GM23338 (cell line): ENCODE measurements around the gene GAREM1. TPM values are rescaled to one million over a fixed set of nuclear protein-coding genes. Genes with fewer than 3 reads are reported as not detected.

Source experiments
- ATAC-seq: fragments of 200-7000 bp; cut with Tn5 transposase; 3 replicates; pipeline ENCODE4 v1.9.1; 2020
- DNase-seq: peaks from one replicate; pipeline ENCODE4 v3.0.0-alpha.2; 2015; ENCODE audit warnings: low spot score
- H2AFZ ChIP-seq: fragments of 200-600 bp; sonication (generic); 2 replicates; pipeline ENCODE4 v1.8.0; 2016; ENCODE audit warnings: antibody characterized with exemption, mild to moderate bottlenecking, moderate library complexity
- H3F3A ChIP-seq: fragments of 200-600 bp; sonication (generic); replicated peaks from 2 replicates; pipeline ENCODE4 v1.8.0; 2017; ENCODE audit warnings: antibody characterized with exemption, mixed run types, low read depth
- H3K27ac ChIP-seq: fragments of 200-600 bp; sonication (generic); 2 replicates; pipeline ENCODE4 v1.6.1; 2016; ENCODE audit warnings: low read depth
- H3K27me3 ChIP-seq: fragments of 200-600 bp; sonication (generic); 2 replicates; pipeline ENCODE4 v1.8.0; 2016; ENCODE audit warnings: mild to moderate bottlenecking, mixed run types, moderate library complexity; ENCODE audit not compliant: insufficient read depth
- H3K36me3 ChIP-seq: fragments of 200-600 bp; sonication (generic); 2 replicates; pipeline ENCODE4 v1.8.0; 2016; ENCODE audit warnings: mild to moderate bottlenecking; ENCODE audit not compliant: insufficient read depth
- H3K4me1 ChIP-seq: fragments of 200-600 bp; sonication (generic); 2 replicates; pipeline ENCODE4 v1.8.0; 2016; ENCODE audit warnings: mild to moderate bottlenecking, moderate library complexity; ENCODE audit not compliant: insufficient read depth
- H3K4me2 ChIP-seq: fragments of 200-600 bp; sonication (generic); 2 replicates; pipeline ENCODE4 v1.7.1; 2017; ENCODE audit warnings: mixed run types
- H3K4me3 ChIP-seq: fragments of 200-600 bp; sonication (generic); 2 replicates; pipeline ENCODE4 v1.6.1; 2016; ENCODE audit warnings: mixed run types
- H3K79me2 ChIP-seq: fragments of 200-600 bp; sonication (generic); replicated peaks from 2 replicates; pipeline ENCODE4 v1.8.0; 2017; ENCODE audit warnings: mild to moderate bottlenecking; ENCODE audit not compliant: insufficient read depth
- H3K9me2 ChIP-seq: fragments of 200-600 bp; sonication (generic); 2 replicates; pipeline ENCODE4 v1.8.0; 2017; ENCODE audit not compliant: insufficient read depth
- H4K20me1 ChIP-seq: fragments of 200-600 bp; sonication (generic); replicated peaks from 2 replicates; pipeline ENCODE4 v1.8.0; 2017; ENCODE audit warnings: mild to moderate bottlenecking; ENCODE audit not compliant: insufficient read depth
- H3K27ac Mint-ChIP-seq: 2 replicates; pipeline ENCODE4 v1.8.0; 2020; ENCODE audit warnings: inconsistent platforms, mild to moderate bottlenecking, moderate library complexity, mixed read lengths
- H3K27me3 Mint-ChIP-seq: 3 replicates; pipeline ENCODE4 v1.8.0; 2022; ENCODE audit warnings: low read depth, mild to moderate bottlenecking, moderate library complexity, mixed read lengths, inconsistent platforms; ENCODE audit not compliant: insufficient read depth, poor library complexity
- H3K36me3 Mint-ChIP-seq: 3 replicates; pipeline ENCODE4 v1.8.0; 2021; ENCODE audit warnings: low read depth, mild to moderate bottlenecking, inconsistent platforms, moderate library complexity, mixed read lengths
- H3K4me1 Mint-ChIP-seq: 3 replicates; pipeline ENCODE4 v1.8.0; 2020; ENCODE audit warnings: mild to moderate bottlenecking, inconsistent platforms, mixed read lengths
- H3K4me3 Mint-ChIP-seq: 3 replicates; pipeline ENCODE4 v1.8.0; 2021; ENCODE audit warnings: moderate library complexity, mild to moderate bottlenecking, inconsistent platforms, mixed read lengths
- H3K9me3 Mint-ChIP-seq: 3 replicates; pipeline ENCODE4 v1.8.0; 2020; ENCODE audit warnings: moderate library complexity, mild to moderate bottlenecking, inconsistent platforms, mixed read lengths
- CREB1 ChIP-seq: fragments of 250-450 bp; sonication (Bioruptor Pico); IDR thresholded peaks from 2 replicates; pipeline ENCODE4 v1.5.0; 2020; ENCODE audit warnings: low read depth, mild to moderate bottlenecking, moderate library complexity
- EZH2 ChIP-seq: fragments of 200-600 bp; sonication (generic); IDR thresholded peaks from one replicate; pipeline ENCODE4 v1.8.0; 2017; ENCODE audit warnings: antibody characterized with exemption, mild to moderate bottlenecking, low read depth; ENCODE audit not compliant: unreplicated experiment
- EZH2phosphoT487 ChIP-seq: fragments of 200-600 bp; sonication (generic); IDR thresholded peaks from one replicate; pipeline ENCODE4 v1.8.1; 2018; ENCODE audit warnings: antibody characterized with exemption; ENCODE audit not compliant: unreplicated experiment
- JUNB ChIP-seq: IDR thresholded peaks from one replicate; pipeline ENCODE4 v1.6.1; 2016; ENCODE audit warnings: antibody characterized with exemption; ENCODE audit not compliant: unreplicated experiment
- NANOG ChIP-seq: IDR thresholded peaks from 2 replicates; pipeline ENCODE4 v1.6.1; 2016; ENCODE audit warnings: antibody characterized with exemption, borderline replicate concordance
- POLR2AphosphoS5 ChIP-seq: IDR thresholded peaks from 2 replicates; pipeline ENCODE4 v1.6.1; 2016; ENCODE audit warnings: antibody characterized with exemption, low read depth
- STAT1 ChIP-seq: IDR thresholded peaks from one replicate; pipeline ENCODE4 v1.6.1; 2016; ENCODE audit warnings: antibody characterized with exemption; ENCODE audit not compliant: unreplicated experiment
- ZNF114 ChIP-seq: fragments of 250-450 bp; sonication (Bioruptor Pico); IDR thresholded peaks from 2 replicates; pipeline ENCODE4 v1.5.0; 2020; ENCODE audit warnings: mild to moderate bottlenecking, moderate library complexity
- ZNF331 ChIP-seq: fragments of 250-450 bp; sonication (Bioruptor Pico); IDR thresholded peaks from 2 replicates; pipeline ENCODE4 v1.5.0; 2020; ENCODE audit warnings: low read depth, mild to moderate bottlenecking, moderate library complexity
- polyA plus RNA-seq: library from polyadenylated mRNA; unstranded; fragments of >200 nt; fragmentation: Nextera tagmentation; extraction: Ambion mirVana; gene quantifications from 2 replicates; pipeline ENCODE4 v1.2.1, GENCODE V29; 2016
- total RNA-seq: library from RNA; depleted of rRNA; stranded (reverse); fragments of >200 nt; shearing (Covaris generic); gene quantifications from 2 replicates; pipeline ENCODE4 v1.2.3, GENCODE V29; 2014
- TF ChIP-seq, protein P1 (sequence below): IDR thresholded peaks from 2 replicates; pipeline ENCODE4 v1.6.1; 2016; ENCODE audit warnings: antibody characterized with exemption
- TF ChIP-seq, protein P2 (sequence below), 2 experiments: fragments of 200-600 bp in 1 of 2; sonication (generic) in 1 of 2; conservative IDR thresholded peaks; 2 replicates each; pipeline versions ENCODE4 v1.5.1 to v1.6.1; 2016 to 2017; ENCODE audit warnings: antibody characterized with exemption in 2 of 2, low read depth in 2 of 2, mild to moderate bottlenecking in 2 of 2, moderate library complexity in 1 of 2
- TF ChIP-seq, protein P3 (sequence below): fragments of 250-450 bp; sonication (Bioruptor Pico); IDR thresholded peaks from 2 replicates; pipeline ENCODE4 v1.5.0; 2020; ENCODE audit warnings: mild to moderate bottlenecking, moderate library complexity
- TF ChIP-seq, protein P4 (sequence below): IDR thresholded peaks from one replicate; pipeline ENCODE4 v1.6.1; 2018; ENCODE audit warnings: antibody characterized with exemption; ENCODE audit not compliant: unreplicated experiment

Gene GAREM1
- total and polyA plus RNA-seq, 2 experiments from 2014 or later: 2.7 to 6.0 TPM

DNA sequence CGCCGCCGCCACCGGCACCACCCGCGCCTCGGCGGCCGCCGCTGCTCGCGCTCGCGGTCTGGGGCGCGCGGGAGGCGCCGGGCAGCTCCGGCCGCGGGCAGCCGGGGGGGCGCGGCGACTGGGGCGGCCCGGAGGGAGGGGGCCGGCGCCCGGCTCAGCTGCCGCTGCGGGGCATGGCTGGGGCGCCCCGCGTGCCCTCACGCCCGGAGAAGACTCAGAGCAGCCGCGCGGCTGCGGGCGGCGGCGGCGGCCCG, 295 bp downstream of the GAREM1 start:
- no peak for DNase-seq
- Histone ChIP-seq H3K4me1 (peaks cover 31% of the 10 kb centered on the region), H3F3A (peaks cover 4% of the 10 kb centered on the region; the same call in 1 of the 2 replicates), H3K36me3 (no peaks in the 10 kb centered on the region), H3K4me3 (peak overlapping the region; percentile 99), H3K9me2 (no peaks in the 10 kb centered on the region), H4K20me1 (peaks cover 10% of the 10 kb centered on the region; the same call in 1 of the 2 replicates), H3K27me3 (peaks cover 37% of the 10 kb centered on the region), H3K4me2 (peak overlapping the region; percentile 69; the same call in 1 of the 2 replicates), H3K79me2 (peaks cover 36% of the 10 kb centered on the region), H2AFZ (no peak overlapping the region), H3K27ac (no peak overlapping the region)
- Mint-ChIP-seq H3K9me3 (no peaks in the 10 kb centered on the region), H3K4me1 (peaks cover 25% of the 10 kb centered on the region), H3K27me3 (peaks cover 19% of the 10 kb centered on the region), H3K36me3 (no peaks in the 10 kb centered on the region; the same call in 2 of the 3 replicates), H3K4me3 (peak overlapping the region; percentile 82; the same call in 2 of the 3 replicates), H3K27ac (no peak overlapping the region)
- TF ChIP-seq, protein P1, sequence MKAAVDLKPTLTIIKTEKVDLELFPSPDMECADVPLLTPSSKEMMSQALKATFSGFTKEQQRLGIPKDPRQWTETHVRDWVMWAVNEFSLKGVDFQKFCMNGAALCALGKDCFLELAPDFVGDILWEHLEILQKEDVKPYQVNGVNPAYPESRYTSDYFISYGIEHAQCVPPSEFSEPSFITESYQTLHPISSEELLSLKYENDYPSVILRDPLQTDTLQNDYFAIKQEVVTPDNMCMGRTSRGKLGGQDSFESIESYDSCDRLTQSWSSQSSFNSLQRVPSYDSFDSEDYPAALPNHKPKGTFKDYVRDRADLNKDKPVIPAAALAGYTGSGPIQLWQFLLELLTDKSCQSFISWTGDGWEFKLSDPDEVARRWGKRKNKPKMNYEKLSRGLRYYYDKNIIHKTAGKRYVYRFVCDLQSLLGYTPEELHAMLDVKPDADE: no peak
- TF ChIP-seq ZNF114 (CRISPR knock-in tag) (no peak), POLR2AphosphoS5 (no peak), JUNB (no peak), NANOG (no peak), CREB1 (no peak), EZH2 (no peak), EZH2phosphoT487 (no peak), ZNF331 (CRISPR knock-in tag) (no peak), STAT1 (no peak)
- TF ChIP-seq, protein P2, sequence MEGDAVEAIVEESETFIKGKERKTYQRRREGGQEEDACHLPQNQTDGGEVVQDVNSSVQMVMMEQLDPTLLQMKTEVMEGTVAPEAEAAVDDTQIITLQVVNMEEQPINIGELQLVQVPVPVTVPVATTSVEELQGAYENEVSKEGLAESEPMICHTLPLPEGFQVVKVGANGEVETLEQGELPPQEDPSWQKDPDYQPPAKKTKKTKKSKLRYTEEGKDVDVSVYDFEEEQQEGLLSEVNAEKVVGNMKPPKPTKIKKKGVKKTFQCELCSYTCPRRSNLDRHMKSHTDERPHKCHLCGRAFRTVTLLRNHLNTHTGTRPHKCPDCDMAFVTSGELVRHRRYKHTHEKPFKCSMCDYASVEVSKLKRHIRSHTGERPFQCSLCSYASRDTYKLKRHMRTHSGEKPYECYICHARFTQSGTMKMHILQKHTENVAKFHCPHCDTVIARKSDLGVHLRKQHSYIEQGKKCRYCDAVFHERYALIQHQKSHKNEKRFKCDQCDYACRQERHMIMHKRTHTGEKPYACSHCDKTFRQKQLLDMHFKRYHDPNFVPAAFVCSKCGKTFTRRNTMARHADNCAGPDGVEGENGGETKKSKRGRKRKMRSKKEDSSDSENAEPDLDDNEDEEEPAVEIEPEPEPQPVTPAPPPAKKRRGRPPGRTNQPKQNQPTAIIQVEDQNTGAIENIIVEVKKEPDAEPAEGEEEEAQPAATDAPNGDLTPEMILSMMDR (conservative IDR thresholded peaks at IDR 0.05; ENCODE audit: low read depth in 2 of 2): no peak
- TF ChIP-seq, protein P3, sequence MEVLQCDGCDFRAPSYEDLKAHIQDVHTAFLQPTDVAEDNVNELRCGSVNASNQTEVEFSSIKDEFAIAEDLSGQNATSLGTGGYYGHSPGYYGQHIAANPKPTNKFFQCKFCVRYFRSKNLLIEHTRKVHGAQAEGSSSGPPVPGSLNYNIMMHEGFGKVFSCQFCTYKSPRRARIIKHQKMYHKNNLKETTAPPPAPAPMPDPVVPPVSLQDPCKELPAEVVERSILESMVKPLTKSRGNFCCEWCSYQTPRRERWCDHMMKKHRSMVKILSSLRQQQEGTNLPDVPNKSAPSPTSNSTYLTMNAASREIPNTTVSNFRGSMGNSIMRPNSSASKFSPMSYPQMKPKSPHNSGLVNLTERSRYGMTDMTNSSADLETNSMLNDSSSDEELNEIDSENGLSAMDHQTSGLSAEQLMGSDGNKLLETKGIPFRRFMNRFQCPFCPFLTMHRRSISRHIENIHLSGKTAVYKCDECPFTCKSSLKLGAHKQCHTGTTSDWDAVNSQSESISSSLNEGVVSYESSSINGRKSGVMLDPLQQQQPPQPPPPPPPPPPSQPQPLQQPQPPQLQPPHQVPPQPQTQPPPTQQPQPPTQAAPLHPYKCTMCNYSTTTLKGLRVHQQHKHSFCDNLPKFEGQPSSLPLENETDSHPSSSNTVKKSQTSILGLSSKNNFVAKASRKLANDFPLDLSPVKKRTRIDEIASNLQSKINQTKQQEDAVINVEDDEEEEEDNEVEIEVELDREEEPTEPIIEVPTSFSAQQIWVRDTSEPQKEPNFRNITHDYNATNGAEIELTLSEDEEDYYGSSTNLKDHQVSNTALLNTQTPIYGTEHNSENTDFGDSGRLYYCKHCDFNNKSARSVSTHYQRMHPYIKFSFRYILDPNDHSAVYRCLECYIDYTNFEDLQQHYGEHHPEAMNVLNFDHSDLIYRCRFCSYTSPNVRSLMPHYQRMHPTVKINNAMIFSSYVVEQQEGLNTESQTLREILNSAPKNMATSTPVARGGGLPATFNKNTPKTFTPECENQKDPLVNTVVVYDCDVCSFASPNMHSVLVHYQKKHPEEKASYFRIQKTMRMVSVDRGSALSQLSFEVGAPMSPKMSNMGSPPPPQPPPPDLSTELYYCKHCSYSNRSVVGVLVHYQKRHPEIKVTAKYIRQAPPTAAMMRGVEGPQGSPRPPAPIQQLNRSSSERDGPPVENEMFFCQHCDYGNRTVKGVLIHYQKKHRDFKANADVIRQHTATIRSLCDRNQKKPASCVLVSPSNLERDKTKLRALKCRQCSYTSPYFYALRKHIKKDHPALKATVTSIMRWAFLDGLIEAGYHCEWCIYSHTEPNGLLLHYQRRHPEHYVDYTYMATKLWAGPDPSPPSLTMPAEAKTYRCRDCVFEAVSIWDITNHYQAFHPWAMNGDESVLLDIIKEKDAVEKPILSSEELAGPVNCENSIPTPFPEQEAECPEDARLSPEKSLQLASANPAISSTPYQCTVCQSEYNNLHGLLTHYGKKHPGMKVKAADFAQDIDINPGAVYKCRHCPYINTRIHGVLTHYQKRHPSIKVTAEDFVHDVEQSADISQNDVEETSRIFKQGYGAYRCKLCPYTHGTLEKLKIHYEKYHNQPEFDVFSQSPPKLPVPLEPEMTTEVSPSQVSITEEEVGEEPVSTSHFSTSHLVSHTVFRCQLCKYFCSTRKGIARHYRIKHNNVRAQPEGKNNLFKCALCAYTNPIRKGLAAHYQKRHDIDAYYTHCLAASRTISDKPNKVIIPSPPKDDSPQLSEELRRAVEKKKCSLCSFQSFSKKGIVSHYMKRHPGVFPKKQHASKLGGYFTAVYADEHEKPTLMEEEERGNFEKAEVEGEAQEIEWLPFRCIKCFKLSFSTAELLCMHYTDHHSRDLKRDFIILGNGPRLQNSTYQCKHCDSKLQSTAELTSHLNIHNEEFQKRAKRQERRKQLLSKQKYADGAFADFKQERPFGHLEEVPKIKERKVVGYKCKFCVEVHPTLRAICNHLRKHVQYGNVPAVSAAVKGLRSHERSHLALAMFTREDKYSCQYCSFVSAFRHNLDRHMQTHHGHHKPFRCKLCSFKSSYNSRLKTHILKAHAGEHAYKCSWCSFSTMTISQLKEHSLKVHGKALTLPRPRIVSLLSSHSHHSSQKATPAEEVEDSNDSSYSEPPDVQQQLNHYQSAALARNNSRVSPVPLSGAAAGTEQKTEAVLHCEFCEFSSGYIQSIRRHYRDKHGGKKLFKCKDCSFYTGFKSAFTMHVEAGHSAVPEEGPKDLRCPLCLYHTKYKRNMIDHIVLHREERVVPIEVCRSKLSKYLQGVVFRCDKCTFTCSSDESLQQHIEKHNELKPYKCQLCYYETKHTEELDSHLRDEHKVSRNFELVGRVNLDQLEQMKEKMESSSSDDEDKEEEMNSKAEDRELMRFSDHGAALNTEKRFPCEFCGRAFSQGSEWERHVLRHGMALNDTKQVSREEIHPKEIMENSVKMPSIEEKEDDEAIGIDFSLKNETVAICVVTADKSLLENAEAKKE (CRISPR knock-in tag): no peak
- TF ChIP-seq, protein P4, sequence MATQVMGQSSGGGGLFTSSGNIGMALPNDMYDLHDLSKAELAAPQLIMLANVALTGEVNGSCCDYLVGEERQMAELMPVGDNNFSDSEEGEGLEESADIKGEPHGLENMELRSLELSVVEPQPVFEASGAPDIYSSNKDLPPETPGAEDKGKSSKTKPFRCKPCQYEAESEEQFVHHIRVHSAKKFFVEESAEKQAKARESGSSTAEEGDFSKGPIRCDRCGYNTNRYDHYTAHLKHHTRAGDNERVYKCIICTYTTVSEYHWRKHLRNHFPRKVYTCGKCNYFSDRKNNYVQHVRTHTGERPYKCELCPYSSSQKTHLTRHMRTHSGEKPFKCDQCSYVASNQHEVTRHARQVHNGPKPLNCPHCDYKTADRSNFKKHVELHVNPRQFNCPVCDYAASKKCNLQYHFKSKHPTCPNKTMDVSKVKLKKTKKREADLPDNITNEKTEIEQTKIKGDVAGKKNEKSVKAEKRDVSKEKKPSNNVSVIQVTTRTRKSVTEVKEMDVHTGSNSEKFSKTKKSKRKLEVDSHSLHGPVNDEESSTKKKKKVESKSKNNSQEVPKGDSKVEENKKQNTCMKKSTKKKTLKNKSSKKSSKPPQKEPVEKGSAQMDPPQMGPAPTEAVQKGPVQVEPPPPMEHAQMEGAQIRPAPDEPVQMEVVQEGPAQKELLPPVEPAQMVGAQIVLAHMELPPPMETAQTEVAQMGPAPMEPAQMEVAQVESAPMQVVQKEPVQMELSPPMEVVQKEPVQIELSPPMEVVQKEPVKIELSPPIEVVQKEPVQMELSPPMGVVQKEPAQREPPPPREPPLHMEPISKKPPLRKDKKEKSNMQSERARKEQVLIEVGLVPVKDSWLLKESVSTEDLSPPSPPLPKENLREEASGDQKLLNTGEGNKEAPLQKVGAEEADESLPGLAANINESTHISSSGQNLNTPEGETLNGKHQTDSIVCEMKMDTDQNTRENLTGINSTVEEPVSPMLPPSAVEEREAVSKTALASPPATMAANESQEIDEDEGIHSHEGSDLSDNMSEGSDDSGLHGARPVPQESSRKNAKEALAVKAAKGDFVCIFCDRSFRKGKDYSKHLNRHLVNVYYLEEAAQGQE: no peak
- no peak for ATAC-seq
